T-helper 22 cell (primary cell): Measurements from ENCODE around the gene PLOD3.

Experiments
- DNase-seq: peaks from one replicate; pipeline ENCODE4 v3.0.0-alpha.2; 2020; ENCODE audit warnings: low read depth

The PLOD3 gene

GRCh38 chr7:101239191-101239950, 22.0 kb upstream of the PLOD3 start:
- no peak for DNase-seq

- DNase-seq: no peak
Measured at GRCh38 chr7:101238226-101239182, 21.1 kb upstream of the PLOD3 start.

DNA sequence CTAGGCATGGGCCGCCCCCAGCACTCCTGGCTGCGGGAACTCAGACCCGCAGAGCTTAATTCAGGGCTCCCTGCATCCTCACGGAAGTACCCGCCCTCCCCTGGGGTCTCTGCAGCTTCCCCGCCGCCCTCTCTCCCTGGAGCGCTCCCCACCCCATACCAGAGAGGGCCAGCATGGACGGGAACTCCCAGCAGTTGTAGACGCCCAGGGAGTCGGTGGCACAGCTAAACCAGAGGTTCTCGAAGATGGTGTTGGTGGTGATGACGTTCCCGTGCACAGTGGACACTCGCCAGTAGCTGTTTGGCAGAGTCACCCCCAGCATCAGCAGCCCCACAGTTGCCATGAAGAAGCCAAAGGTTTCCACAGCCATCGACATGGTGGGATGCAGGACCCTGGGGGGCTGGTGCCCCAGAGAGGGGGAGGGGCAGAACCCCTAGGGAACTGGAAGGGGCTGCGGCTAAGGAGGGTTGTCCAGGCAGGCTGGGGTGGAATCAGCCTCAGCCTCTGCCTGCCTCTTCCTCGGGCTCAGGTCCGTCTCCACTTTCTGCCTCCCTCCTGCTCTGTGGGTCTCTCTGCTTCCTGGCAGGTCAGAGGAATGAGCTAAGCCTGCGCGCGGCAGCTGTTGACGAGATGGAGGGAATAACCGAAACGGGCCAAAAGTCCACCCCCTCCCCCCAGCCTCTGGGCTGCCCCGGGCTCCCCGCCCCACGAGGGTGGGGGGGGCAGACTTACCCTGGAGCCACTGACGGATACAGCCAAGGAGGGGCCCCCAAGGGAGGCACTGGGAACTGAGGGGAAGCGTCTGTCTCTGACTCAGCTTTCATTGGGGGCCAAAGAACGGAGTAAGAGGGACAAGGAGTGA, 20.1 kb upstream of the PLOD3 start, which contains the start of gene CLDN15:
Gene CLDN15 (minus strand): TSS at position 597 of the 862 bp plus-strand sequence. CDS start 221 bp downstream, at position 376.
- no peak for DNase-seq

DNA sequence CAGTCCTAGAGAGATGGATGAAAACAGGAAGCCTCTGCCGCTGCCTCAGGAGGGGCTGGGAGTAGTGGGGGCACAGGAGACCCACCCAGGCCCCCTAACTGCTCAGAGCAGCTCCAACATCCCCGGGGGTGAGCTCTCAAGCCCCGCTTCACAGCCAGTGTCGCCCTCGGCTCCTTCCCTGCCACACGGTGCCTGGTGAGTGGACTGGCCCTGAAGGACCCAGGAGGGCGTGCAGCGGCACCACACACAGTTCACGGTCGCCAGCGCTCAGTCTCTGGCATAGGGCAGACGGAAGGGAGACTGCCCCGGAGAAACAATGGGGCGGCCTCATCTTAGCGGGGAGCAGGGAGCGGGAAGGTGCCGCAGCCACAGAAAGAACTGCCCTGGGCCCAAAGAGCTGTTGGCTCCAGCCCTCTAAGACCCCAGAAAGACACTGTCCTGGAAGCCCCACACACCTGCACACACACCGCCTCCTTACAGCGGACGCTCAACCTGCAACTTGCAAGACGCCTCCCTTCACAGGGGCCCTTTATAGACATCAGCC, 19.0 kb upstream of the PLOD3 start:
- no peak for DNase-seq

DNA sequence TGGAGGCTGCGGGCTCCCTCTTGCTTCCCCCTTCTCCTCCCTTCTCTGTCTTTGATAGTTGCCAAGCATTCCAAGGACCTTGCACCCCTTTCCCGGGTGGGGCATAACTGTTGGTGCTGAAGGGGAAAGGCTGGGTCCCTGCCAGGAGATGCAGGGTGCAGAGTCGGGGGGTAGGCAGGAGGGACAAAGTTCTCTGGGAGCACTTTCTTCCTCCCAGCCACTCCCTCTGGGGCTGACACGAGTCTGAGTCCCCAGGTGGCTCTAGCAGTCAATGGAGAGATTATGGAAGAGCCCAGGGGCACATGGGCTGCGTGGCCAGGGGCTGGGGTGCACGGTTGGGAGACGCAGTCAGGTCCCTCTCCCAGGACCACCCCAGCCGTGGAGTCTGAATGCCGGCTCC, 18.1 kb upstream of the PLOD3 start:
- no peak for DNase-seq

GRCh38 chr7:101235050-101235449, 17.7 kb upstream of the PLOD3 start:
- DNase-seq: no peak

DNA sequence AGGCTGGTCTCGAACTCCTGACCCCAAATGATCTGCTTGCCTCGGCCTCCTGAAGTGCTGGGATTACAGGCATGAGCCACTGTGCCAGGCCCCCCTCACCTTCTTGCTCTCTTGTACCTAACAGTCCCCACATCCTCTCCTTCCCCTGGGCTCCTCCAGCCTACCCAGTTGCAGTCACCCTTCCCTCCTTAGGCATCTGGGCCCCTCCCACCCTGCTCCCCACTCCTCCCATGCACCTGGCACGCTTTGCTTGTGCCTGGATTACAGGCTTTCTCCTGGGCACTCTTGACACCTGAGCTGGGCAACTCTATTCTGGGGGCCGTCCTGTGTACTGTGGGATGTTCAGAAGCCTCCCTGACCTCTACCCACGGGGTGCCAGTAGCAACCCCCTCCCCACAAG, 17.3 kb upstream of the PLOD3 start:
- DNase-seq: no peak

- no peak for DNase-seq
Measured at GRCh38 chr7:101233907-101234547, 16.6 kb upstream of the PLOD3 start.

GRCh38 chr7:101232141-101232850, 14.9 kb upstream of the PLOD3 start:
- no peak for DNase-seq

DNA sequence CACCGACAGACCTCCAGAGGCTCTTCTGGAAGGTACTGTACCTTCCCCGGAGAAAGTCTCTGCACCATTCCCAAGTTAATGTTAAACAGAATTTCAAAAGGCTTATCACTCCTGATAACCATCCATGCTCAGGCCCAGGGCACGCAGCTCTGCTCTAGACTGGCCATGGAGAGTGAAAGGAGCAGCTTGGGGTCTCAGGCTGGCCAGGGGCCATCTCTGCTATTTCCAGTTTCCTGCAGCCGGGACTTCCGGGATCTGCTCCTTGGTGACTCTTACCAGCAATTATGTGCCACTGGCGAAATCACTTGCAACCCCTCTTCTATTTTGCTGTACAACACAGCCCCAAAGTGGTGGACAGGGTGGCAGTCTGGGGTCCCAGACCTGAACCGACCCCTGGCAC, 14.3 kb upstream of the PLOD3 start:
- DNase-seq: no peak

DNA sequence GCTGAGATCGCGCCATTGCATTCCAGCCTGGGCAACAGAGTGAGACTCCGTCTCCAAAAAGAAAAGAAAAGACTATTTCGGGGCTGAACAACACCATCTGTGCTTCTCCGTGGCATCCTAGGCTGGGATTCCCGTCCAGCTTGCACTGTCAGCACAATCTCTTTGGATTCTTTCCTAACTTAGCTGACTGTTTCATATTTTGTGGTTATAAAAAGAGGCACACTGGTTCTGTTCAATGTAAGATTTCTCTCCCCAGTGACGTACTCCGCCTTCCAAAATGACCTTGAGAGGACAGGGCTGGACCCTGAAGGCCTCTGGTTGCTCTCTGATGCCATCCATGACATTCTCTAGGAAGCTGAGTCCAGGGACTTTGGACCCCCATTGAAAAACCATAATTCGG, 9.3 kb upstream of the PLOD3 start:
- no peak for DNase-seq

DNA sequence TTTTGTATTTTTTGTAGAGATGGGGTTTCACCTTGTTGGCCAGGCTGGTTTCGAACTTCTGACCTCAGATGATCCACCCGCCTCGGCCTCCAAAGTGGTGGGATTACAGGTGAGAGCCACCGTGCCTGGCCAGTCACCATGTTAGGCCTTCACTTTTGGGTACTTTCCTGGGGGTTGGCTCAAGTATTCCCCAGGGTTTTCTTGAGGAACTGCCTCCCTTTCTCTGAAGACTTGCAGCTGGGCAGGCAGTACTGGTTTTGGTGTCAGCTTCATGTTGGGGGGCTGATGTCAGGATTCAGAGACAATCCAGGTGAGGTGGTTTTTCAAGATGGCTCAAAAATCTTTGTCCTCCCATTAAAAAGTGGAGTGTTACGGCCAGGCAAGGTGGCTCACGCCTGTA, 8.3 kb upstream of the PLOD3 start:
- DNase-seq: no peak

- no peak for DNase-seq
Measured at GRCh38 chr7:101223528-101223927, 6.1 kb upstream of the PLOD3 start.

DNA sequence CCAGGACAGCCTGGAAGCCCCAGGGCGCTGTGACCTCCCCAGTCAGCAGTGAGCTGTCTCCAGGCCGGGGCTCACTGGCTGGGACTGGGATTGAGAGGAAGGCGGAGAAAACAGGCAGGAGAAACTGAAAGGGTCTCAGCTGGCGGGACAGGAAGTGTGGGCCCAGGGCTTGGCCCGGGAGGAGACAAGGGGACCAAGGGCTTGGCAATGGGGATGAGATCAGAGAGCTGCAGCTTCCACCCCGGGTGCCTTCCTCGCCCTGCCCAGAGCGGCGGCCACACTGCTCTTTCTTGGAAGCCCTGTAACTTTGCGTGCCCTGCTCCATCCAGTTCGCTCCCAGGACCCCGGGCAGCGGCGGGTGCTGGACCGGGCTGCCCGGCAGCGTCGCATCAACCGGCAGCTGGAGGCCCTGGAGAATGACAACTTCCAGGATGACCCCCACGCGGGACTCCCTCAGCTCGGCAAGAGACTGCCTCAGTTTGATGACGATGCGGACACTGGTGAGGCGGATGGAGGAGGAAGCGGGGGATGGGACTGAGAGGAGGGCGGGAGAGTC, 5.0 kb upstream of the PLOD3 start:
- DNase-seq: no peak

GRCh38 chr7:101220295-101220694, 2.9 kb upstream of the PLOD3 start:
- DNase-seq: no peak

DNA sequence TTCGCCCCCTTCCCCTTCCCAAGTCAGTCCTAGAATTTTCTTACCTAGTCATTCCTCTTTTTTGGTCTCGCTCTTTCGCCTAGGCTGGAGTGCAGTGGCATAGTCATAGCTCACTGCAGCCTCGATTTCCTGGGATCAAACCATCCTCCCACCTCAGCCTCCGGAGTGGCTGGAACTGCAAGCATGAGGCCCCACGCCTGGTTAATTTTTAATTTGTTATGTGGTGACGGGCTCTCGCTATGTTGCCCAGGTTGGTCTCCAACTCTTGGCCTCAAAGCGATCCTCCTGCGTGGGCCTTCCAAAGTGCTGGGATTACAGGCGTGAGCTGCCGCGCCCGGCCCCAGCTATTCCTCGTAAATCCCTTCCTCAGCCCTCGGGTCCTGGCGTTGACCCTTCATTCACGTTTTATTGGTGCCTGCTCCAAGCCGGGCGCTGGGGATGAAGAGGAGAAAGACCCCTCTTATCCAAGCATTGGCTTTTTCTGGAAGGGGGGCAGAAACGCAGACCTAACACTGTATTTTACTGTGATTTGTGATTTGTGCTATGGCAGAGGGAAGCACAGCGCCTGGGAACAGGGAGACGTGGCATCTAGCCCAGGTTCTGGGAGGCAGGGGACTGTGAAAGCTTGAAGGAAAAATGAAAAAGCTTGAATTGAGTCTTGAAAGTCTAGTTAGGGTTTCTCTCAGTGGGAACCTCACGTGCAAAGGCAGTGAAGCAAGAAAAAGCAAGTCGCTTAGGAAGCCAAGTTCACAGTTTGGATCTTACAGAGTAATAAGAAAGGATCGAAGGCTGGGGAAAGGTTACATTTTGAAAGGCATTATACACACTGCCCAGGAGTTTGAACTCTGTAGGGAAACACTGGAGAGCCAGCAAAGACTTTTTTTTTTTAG, 1.1 kb upstream of the PLOD3 start:
- DNase-seq: no peak

- no peak for DNase-seq
Measured at GRCh38 chr7:101216860-101217387, 457 bp downstream of the PLOD3 start.

GRCh38 chr7:101216001-101216859, 1.2 kb downstream of the PLOD3 start:
- no peak for DNase-seq
